ENCODE data around the gene CNTROB.

GRCh38 chr17:7893187-7893880 is 38.7 kb upstream of the CNTROB start:
- TF ChIP-seq POLR2A (IDR thresholded peaks at IDR 0.05) = no peak
- no peak for TF ChIP-seq POLR2AphosphoS5 (IDR thresholded peaks at IDR 0.05)
